OCI-LY1 (cell line): Measurements from ENCODE around the gene TANK.
A peak's percentile ranks its signal among the peaks of the same experiment; 100 is the strongest.

Experiments
- H2AFZ ChIP-seq: fragments of 200-600 bp; sonication (generic), shearing (Covaris generic); 2 replicates; pipeline ENCODE4 v1.6.0; 2014; ENCODE audit warnings: antibody characterized with exemption, mild to moderate bottlenecking, low read length
- H3F3A ChIP-seq: fragments of 200-600 bp; sonication (generic), shearing (Covaris generic); 2 replicates; pipeline ENCODE4 v1.6.0; 2014; ENCODE audit warnings: mild to moderate bottlenecking, antibody characterized with exemption, low read length, moderate library complexity; ENCODE audit not compliant: insufficient read depth
- H3K27ac ChIP-seq: fragments of 200-600 bp; sonication (generic); 2 replicates; pipeline ENCODE4 v1.5.1; 2014; ENCODE audit warnings: low read length, mixed run types, mild to moderate bottlenecking, low read depth; ENCODE audit not compliant: poor library complexity, severe bottlenecking
- H3K27me3 ChIP-seq: fragments of 200-600 bp; sonication (generic); 2 replicates; pipeline ENCODE4 v1.6.0; 2014; ENCODE audit warnings: antibody characterized with exemption, mild to moderate bottlenecking, low read length, moderate library complexity; ENCODE audit not compliant: insufficient read depth
- H3K36me3 ChIP-seq: fragments of 200-600 bp; sonication (generic); 2 replicates; pipeline ENCODE4 v1.6.1; 2014; ENCODE audit warnings: mild to moderate bottlenecking, antibody characterized with exemption, low read length, moderate library complexity, mixed read lengths; ENCODE audit not compliant: insufficient read depth
- H3K4me1 ChIP-seq: fragments of 200-600 bp; sonication (generic); 2 replicates; pipeline ENCODE4 v1.5.1; 2014; ENCODE audit warnings: mild to moderate bottlenecking, low read length, moderate library complexity; ENCODE audit not compliant: insufficient read depth, severe bottlenecking
- H3K4me2 ChIP-seq: fragments of 200-600 bp; sonication (generic), shearing (Covaris generic); 2 replicates; pipeline ENCODE4 v1.6.1; 2014; ENCODE audit warnings: low read length
- H3K4me3 ChIP-seq: fragments of 200-600 bp; sonication (generic); 2 replicates; pipeline ENCODE4 v1.5.1; 2014; ENCODE audit warnings: low read length, low read depth, mild to moderate bottlenecking, mixed read lengths; ENCODE audit not compliant: poor library complexity, severe bottlenecking
- H3K79me2 ChIP-seq: fragments of 200-600 bp; shearing (Covaris generic); 2 replicates; pipeline ENCODE4 v1.6.1; 2016; ENCODE audit warnings: mixed run types, low read length, mixed read lengths; ENCODE audit not compliant: insufficient read depth
- H3K9ac ChIP-seq: fragments of 200-600 bp; sonication (generic), shearing (Covaris generic); 2 replicates; pipeline ENCODE4 v1.6.1; 2014; ENCODE audit warnings: mild to moderate bottlenecking, low read length, mixed read lengths
- H3K9me2 ChIP-seq: fragments of 200-600 bp; sonication (generic), shearing (Covaris generic); 2 replicates; pipeline ENCODE4 v1.6.1; 2014; ENCODE audit warnings: low read depth, mild to moderate bottlenecking, low read length, mixed read lengths
- H3K9me3 ChIP-seq: fragments of 200-600 bp; shearing (Covaris generic); 2 replicates; pipeline ENCODE4 v1.6.1; 2014; ENCODE audit warnings: low read length, mixed read lengths
- H4K20me1 ChIP-seq: fragments of 200-600 bp; sonication (generic), shearing (Covaris generic); 2 replicates; pipeline ENCODE4 v1.6.0; 2016; ENCODE audit warnings: mild to moderate bottlenecking, low read length; ENCODE audit not compliant: insufficient read depth
- EZH2 ChIP-seq: fragments of 200-600 bp; sonication (generic), shearing (Covaris generic); IDR thresholded peaks from 2 replicates; pipeline ENCODE4 v1.8.0; 2017; ENCODE audit warnings: borderline replicate concordance, mixed run types, mild to moderate bottlenecking, antibody characterized with exemption, low read length, moderate library complexity, mixed read lengths
- TF ChIP-seq, protein P1 (sequence below): fragments of 200-600 bp; sonication (generic), shearing (Covaris generic); IDR thresholded peaks from 2 replicates; pipeline ENCODE4 v1.5.1; 2017; ENCODE audit warnings: mild to moderate bottlenecking, antibody characterized with exemption, low read length, moderate library complexity, mixed read lengths

Gene TANK

DNA sequence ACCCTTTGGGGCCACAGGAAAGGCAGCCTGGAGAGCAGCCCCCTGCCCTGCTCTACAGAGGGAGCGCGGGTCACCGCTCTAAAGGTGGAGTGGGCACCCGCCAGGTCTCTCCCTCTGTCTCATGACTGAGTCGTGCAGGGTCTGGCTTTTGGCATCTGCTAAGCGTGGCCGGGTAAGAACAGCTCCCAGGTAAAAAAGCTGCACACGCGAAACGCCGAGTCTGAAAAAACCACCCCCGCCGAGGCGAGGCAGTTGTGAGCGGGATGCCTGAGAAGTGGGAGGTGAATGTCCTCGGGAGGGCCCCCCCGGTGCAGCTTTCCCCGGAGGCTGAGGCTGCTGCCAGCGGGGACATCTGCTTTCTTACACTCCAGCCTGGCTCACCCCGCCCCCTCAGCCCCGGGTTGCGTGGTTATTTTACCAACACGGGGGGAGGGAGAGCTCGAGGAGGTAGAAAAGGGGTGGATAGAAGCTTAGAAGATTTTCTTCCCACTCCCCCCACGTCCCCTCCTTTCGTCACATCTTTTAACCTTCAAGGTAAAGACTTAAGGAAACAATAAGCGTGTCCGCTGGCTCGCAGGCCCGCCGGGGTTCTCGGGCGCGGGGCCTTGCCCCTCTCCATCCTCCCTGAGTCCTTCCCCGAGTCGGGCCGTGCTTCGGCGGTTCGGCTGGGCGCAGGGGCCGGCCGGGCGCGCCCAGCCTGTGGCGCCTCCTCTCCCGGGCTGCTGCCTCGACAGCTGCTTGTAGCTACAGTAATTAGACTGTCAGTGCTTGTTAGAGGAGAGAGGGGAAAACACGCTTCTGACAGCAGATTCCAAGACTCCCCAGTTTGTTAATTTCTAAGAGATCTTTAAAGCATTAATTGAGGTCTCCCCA lies 77.4 kb downstream of the TANK start:
- H3K27ac ChIP-seq, result peak overlapping the region; percentile 15

DNA sequence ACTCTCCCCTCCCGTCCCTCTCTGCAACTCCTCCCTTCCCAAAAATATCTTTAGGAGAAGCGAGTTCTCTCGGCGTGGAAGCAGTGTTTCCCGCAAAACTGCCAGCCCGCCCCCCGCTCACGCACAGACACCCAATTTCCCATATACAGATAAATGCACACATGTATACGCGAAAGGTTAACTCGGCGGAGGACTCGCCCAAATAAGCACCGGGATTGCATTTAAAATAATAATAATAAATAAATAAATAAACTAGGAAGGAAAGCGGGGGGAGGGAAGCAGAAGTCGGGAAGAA lies 78.0 kb downstream of the TANK start:
- Histone ChIP-seq H3K9me3 (no peaks in the 10 kb centered on the region), H3K4me3 (peak overlapping the region; percentile 52), H4K20me1 (no peaks in the 10 kb centered on the region), H3K9me2 (no peaks in the 10 kb centered on the region), H3K9ac (peak overlapping the region; percentile 52), H3K27me3 (no peaks in the 10 kb centered on the region), H3K79me2 (no peaks in the 10 kb centered on the region), H3K4me1 (peaks cover 35% of the 10 kb centered on the region), H3K36me3 (peaks cover 6% of the 10 kb centered on the region; the same call in 1 of the 2 replicates), H3K27ac (no peak overlapping the region), H3F3A (no peaks in the 10 kb centered on the region), H2AFZ (no peak overlapping the region), H3K4me2 (peak overlapping the region; percentile 83)
- TF ChIP-seq, protein P1, sequence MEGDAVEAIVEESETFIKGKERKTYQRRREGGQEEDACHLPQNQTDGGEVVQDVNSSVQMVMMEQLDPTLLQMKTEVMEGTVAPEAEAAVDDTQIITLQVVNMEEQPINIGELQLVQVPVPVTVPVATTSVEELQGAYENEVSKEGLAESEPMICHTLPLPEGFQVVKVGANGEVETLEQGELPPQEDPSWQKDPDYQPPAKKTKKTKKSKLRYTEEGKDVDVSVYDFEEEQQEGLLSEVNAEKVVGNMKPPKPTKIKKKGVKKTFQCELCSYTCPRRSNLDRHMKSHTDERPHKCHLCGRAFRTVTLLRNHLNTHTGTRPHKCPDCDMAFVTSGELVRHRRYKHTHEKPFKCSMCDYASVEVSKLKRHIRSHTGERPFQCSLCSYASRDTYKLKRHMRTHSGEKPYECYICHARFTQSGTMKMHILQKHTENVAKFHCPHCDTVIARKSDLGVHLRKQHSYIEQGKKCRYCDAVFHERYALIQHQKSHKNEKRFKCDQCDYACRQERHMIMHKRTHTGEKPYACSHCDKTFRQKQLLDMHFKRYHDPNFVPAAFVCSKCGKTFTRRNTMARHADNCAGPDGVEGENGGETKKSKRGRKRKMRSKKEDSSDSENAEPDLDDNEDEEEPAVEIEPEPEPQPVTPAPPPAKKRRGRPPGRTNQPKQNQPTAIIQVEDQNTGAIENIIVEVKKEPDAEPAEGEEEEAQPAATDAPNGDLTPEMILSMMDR, result no peak
- no peak for TF ChIP-seq EZH2

More for the DNA sequence above, 77.4 kb downstream of the TANK start:
- Histone ChIP-seq H3K79me2 (no peaks in the 10 kb centered on the region), H3K4me2 (peak overlapping the region; percentile 83), H3K27me3 (no peaks in the 10 kb centered on the region), H3K9me3 (no peaks in the 10 kb centered on the region), H3K4me1 (peaks cover 30% of the 10 kb centered on the region), H3K9ac (peak overlapping the region; percentile 52), H3F3A (no peaks in the 10 kb centered on the region), H4K20me1 (no peaks in the 10 kb centered on the region), H3K4me3 (peak overlapping the region; percentile 52), H3K9me2 (no peaks in the 10 kb centered on the region), H3K36me3 (peaks cover 6% of the 10 kb centered on the region; the same call in 1 of the 2 replicates), H2AFZ (no peak overlapping the region)
- TF ChIP-seq, protein P1, result no peak
- TF ChIP-seq EZH2, result no peak

DNA sequence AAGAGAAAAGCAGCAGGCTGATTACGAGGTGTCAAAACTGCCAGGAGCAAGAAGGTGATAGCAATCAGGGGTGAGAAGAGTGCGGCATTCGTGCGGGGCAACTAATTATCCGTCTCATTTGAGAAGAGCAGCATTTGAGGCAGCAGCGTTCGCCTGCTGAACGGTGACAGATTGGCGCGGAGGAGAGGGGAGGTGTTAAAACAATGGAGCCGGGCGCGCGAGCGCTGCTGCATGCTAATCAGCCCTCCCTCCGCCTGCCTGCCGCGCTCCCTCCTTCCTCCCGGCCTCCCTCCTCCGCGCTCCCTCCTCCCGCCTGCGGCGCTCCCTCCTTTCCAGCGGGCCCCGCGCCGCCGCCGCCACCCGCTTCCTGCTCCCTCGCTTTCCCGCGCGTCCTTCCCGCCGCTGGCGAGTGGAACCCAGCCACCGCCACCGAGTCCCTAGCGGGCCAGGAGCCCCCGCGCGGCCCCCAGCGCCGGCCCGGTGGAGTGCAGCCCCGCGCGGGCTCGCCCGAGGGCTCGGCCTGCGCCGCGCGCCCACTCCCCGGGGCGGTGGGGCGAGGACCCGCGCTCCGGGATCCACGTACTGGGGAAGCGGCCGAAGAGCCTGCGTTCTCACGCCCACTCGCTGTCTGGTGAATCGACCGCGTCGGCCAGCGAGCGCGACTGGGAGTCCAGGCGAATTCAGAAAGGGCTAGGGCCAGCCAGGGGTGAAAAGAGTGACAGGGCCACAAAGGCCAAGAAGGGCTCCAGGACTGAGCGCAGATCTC lies 78.5 kb downstream of the TANK start:
- Histone ChIP-seq H3K79me2 (no peaks in the 10 kb centered on the region), H3K36me3 (peaks cover 6% of the 10 kb centered on the region; the same call in 1 of the 2 replicates), H3K4me2 (peak overlapping the region; percentile 83), H3K9me3 (no peaks in the 10 kb centered on the region), H3K27me3 (no peaks in the 10 kb centered on the region), H3K9ac (peak overlapping the region; percentile 52), H3K4me3 (peak overlapping the region; percentile 52), H2AFZ (no peak overlapping the region), H3F3A (no peaks in the 10 kb centered on the region), H4K20me1 (no peaks in the 10 kb centered on the region), H3K4me1 (peaks cover 41% of the 10 kb centered on the region), H3K9me2 (no peaks in the 10 kb centered on the region), H3K27ac (no peak overlapping the region)
- TF ChIP-seq, protein P1, result no peak
- TF ChIP-seq EZH2, result no peak
